ENCODE data around the gene TRIO. TPM values are rescaled to one million over a fixed set of nuclear protein-coding genes. Genes with fewer than 3 reads are reported as not detected.

Gene TRIO
- total RNA-seq, 4 donors from 2014 or later: 21.2 to 105 (median 47.6) TPM

- intact Hi-C loops (cut with DNase I): no loop called here
- TF ChIP-seq POLR2A (IDR thresholded peaks at IDR 0.05): no peak
- TF ChIP-seq, protein P1, sequence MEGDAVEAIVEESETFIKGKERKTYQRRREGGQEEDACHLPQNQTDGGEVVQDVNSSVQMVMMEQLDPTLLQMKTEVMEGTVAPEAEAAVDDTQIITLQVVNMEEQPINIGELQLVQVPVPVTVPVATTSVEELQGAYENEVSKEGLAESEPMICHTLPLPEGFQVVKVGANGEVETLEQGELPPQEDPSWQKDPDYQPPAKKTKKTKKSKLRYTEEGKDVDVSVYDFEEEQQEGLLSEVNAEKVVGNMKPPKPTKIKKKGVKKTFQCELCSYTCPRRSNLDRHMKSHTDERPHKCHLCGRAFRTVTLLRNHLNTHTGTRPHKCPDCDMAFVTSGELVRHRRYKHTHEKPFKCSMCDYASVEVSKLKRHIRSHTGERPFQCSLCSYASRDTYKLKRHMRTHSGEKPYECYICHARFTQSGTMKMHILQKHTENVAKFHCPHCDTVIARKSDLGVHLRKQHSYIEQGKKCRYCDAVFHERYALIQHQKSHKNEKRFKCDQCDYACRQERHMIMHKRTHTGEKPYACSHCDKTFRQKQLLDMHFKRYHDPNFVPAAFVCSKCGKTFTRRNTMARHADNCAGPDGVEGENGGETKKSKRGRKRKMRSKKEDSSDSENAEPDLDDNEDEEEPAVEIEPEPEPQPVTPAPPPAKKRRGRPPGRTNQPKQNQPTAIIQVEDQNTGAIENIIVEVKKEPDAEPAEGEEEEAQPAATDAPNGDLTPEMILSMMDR (IDR thresholded peaks at IDR 0.05): no peak
- Histone ChIP-seq H3K27me3 (no peaks in the 10 kb centered on the region), H3K4me3 (no peak overlapping the region), H3K27ac (no peak overlapping the region), H3K36me3 (peaks cover 0 to 65% (median 2%) of the 10 kb centered on the region in 3 donors), H3K9me3 (no peaks in the 10 kb centered on the region), H3K4me1 (peaks cover 0 to 25% (median 8%) of the 10 kb centered on the region in 3 donors)
- 80 to 89% methylated on average over 5 of the region's 5 CpGs for WGBS, 2 donors
- DNase-seq: no peak
Observed at GRCh38 chr5:14467886-14468285, 324.7 kb downstream of the TRIO start.

DNA sequence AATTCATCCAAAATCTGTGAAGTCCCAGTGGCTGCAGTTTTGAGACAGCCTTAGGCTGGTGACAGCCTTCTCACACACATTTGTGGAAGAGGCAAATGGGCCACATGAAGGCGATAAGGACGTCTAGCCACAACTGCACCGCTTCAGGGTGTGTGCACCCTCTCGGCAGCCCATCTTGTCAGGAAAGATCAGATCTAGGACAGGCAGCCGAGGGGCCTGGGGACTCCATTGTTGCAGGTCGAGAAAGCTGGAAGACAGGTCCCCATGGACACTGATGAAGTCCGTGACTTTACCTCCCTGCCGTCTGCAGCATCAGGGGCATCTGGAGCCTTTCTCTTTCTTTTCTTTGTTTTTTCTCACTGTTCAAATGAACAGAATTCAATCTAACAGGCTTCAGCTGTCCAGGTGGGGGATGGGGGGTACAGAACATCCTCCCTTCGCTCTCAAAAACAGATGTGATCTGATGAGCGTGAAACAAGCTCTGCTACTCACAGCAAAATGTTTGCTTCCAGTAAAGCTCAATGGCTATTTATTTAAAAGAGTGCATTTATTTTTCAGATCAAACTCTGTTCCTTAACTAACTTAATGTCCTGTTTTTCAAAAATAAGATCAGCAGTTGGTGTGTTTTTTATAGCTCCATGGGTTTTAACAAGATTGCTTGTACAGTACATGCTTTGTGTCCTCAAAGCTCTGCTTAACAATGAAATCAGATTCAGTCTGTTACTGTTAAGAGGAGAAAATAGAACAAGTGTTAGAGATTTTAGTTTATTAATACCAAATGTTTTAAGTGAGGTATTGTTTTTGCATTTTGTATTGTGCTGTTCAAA is 326.6 kb downstream of the TRIO start:
- intact Hi-C loops (cut with DNase I): no loop called here
- H3K4me1 ChIP-seq: peaks cover 0 to 9% (median under 1%) of the 10 kb centered on the region in 3 donors
- H3K36me3 ChIP-seq: peaks cover under 1 to 72% (median 7%) of the 10 kb centered on the region in 3 donors
- 86 to 92% methylated on average over 9 to 10 of the region's 10 CpGs for WGBS, 2 donors
- H3K9me3 ChIP-seq: no peaks in the 10 kb centered on the region
- H3K4me3 ChIP-seq: no peak overlapping the region
- no peak overlapping the region for H3K27ac ChIP-seq
- H3K27me3 ChIP-seq: no peaks in the 10 kb centered on the region
- DNase-seq: no peak
- TF ChIP-seq, protein P1 (IDR thresholded peaks at IDR 0.05): no peak
- no peak for TF ChIP-seq POLR2A (IDR thresholded peaks at IDR 0.05)

DNA sequence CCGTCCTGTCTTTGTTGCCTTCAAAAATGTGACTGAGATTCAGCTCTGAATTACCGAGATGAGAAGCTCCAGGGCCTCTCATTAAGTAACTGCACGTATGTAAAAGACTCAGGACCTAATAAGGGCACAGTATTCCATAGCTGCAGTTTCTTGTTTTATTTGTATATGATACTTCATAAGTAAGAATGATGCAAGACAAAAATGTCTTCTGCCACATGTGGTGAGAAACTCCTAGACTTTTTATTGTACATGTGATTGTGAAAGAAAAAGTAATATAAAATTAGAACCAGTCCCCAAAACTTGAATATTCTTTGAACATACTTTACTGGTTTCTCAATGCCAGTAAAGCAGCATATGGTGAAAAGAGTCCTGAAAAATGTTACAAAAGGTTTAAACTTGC is 328.4 kb downstream of the TRIO start:
- Histone ChIP-seq H3K4me1 (no peaks in the 10 kb centered on the region), H3K36me3 (peaks cover 4 to 72% (median 12%) of the 10 kb centered on the region in 3 donors), H3K27ac (no peak overlapping the region), H3K9me3 (no peaks in the 10 kb centered on the region), H3K4me3 (no peak overlapping the region), H3K27me3 (no peaks in the 10 kb centered on the region)
- intact Hi-C loops (cut with DNase I): no loop called here
- TF ChIP-seq POLR2A (IDR thresholded peaks at IDR 0.05): no peak
- TF ChIP-seq, protein P1 (IDR thresholded peaks at IDR 0.05): no peak
- no peak for DNase-seq
- WGBS, 2 donors: 88% methylated on average over 3 of the region's 3 CpGs

DNA sequence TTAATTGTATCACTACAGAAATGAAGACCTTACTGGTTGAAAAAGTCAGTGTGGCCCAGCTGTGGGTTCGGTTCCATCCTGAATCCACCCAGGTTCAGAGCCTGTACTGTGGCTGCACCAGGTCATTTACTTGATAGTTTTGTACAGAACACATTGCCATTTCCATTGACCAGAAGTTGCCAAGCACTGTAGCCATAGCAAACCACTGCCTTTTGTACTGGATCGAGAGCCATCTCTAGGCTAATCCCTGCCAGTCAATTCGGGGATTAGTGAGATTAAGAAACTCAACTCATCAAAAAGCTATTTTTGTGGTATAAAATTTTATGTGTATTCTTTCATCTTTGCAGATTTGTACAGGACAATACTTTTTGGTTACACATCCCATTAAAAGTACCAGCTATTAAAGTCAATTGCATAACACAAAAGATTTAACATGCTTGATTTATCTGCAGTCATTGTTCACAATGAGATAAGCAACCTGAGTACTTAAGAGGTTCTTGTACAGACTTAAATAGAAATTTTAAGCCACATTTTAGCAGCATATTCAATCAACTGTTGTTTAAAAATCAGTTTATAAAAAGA is 329.9 kb downstream of the TRIO start:
- DNase-seq: no peak
- H3K9me3 ChIP-seq: no peaks in the 10 kb centered on the region
- no peaks in the 10 kb centered on the region for H3K4me1 ChIP-seq
- no peak overlapping the region for H3K4me3 ChIP-seq
- TF ChIP-seq, protein P1 (IDR thresholded peaks at IDR 0.05): no peak
- no peak for TF ChIP-seq POLR2A (IDR thresholded peaks at IDR 0.05)
- 47 to 58% methylated on average over 3 of the region's 3 CpGs for WGBS, 2 donors
- H3K36me3 ChIP-seq: peaks cover 4 to 75% (median 12%) of the 10 kb centered on the region in 3 donors
- no peaks in the 10 kb centered on the region for H3K27me3 ChIP-seq
- H3K27ac ChIP-seq: no peak overlapping the region
- intact Hi-C loops (cut with DNase I): no loop called here

GRCh38 chr5:14475045-14475444 is 331.9 kb downstream of the TRIO start:
- Histone ChIP-seq H3K27me3 (no peaks in the 10 kb centered on the region), H3K4me1 (no peaks in the 10 kb centered on the region), H3K36me3 (peaks cover 4 to 88% (median 12%) of the 10 kb centered on the region in 3 donors), H3K9me3 (no peaks in the 10 kb centered on the region), H3K4me3 (no peak overlapping the region), H3K27ac (no peak overlapping the region)
- TF ChIP-seq, protein P1 (IDR thresholded peaks at IDR 0.05): no peak
- no peak for TF ChIP-seq POLR2A (IDR thresholded peaks at IDR 0.05)
- no peak for DNase-seq
- 79 to 95% methylated on average over 3 to 4 of the region's 4 CpGs for WGBS, 2 donors
- intact Hi-C loops (cut with DNase I): no loop called here
